PC-9 (cell line): Measurements from ENCODE around the gene SMG9.

Experiments
- EZH2 ChIP-seq: fragments of 200-600 bp; sonication (generic); IDR thresholded peaks from 2 replicates; pipeline ENCODE4 v1.8.0; 2017; ENCODE audit warnings: antibody characterized with exemption, low read depth
- TF ChIP-seq, protein P1 (sequence below): fragments of 200-600 bp; sonication (generic); conservative IDR thresholded peaks from 2 replicates; pipeline ENCODE4 v1.6.1; 2017; ENCODE audit warnings: mixed run types, antibody characterized with exemption, mild to moderate bottlenecking, moderate library complexity

DNA sequence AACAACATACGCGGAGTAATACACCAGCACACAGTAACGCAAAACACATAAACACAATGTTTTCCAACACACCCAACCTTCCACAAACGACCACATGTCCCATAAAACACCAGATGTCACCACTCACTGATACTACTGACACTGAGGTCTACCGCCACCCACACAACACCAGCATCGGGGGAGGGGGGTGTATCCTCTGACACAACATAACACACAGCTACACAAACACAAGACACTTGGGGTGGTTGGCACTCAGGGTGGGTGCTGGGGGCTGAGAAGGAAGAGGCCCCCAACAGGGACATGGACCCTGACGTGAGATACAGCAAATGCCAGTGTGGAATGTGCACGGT lies 27.5 kb upstream of the SMG9 start:
- no peak for TF ChIP-seq EZH2
- TF ChIP-seq, protein P1, sequence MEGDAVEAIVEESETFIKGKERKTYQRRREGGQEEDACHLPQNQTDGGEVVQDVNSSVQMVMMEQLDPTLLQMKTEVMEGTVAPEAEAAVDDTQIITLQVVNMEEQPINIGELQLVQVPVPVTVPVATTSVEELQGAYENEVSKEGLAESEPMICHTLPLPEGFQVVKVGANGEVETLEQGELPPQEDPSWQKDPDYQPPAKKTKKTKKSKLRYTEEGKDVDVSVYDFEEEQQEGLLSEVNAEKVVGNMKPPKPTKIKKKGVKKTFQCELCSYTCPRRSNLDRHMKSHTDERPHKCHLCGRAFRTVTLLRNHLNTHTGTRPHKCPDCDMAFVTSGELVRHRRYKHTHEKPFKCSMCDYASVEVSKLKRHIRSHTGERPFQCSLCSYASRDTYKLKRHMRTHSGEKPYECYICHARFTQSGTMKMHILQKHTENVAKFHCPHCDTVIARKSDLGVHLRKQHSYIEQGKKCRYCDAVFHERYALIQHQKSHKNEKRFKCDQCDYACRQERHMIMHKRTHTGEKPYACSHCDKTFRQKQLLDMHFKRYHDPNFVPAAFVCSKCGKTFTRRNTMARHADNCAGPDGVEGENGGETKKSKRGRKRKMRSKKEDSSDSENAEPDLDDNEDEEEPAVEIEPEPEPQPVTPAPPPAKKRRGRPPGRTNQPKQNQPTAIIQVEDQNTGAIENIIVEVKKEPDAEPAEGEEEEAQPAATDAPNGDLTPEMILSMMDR = no peak
